H1 (cell line): ENCODE results near the gene DENND2A. TPM values are rescaled to one million over a fixed set of nuclear protein-coding genes. Genes with fewer than 3 reads are reported as not detected.

Source experiments
- CTCF ChIA-PET: fragments of 300-600 bp; sonication (Branson Sonifier 250); formaldehyde crosslinking; loops from one replicate; lab custom pipeline; 2021; ENCODE audit not compliant: partially characterized antibody; lab: Charles Lee
- POLR2A ChIA-PET: fragments of 300-600 bp; sonication (Branson Sonifier 250); formaldehyde crosslinking; loops from one replicate; lab custom pipeline; 2021; ENCODE audit warnings: inconsistent platforms; ENCODE audit not compliant: partially characterized antibody; lab: Charles Lee
- DNase-seq, 2 experiments: peaks; one replicate each; pipeline versions ENCODE4 v3.0.0 to v3.0.0-alpha.2; 2010 to 2022; ENCODE audit warnings: low spot score in 2 of 2, low read depth in 1 of 2, mixed read lengths in 1 of 2
- FAIRE-seq: peaks from 2 replicates; lab custom pipeline; 2011; peaks lifted over from hg19 to GRCh38; lab: Jason Lieb, UNC
- H2AFZ ChIP-seq: 2 replicates; pipeline ENCODE4 v1.8.1; 2012; ENCODE audit warnings: low read length, inconsistent platforms
- H2AK5ac ChIP-seq: 2 replicates; pipeline ENCODE4 v1.6.1; 2013; ENCODE audit warnings: low read depth, low read length
- H2BK120ac ChIP-seq: replicated peaks from 2 replicates; pipeline ENCODE3; 2013; ENCODE audit warnings: low read depth, low read length, inconsistent platforms
- H2BK12ac ChIP-seq: 2 replicates; pipeline ENCODE4 v1.6.1; 2013; ENCODE audit warnings: low read depth, low read length
- H2BK15ac ChIP-seq: 2 replicates; pipeline ENCODE4 v1.6.1; 2013; ENCODE audit warnings: low read length
- H2BK20ac ChIP-seq: 2 replicates; pipeline ENCODE4 v1.6.1; 2013; ENCODE audit warnings: low read length
- H2BK5ac ChIP-seq: 2 replicates; pipeline ENCODE4 v1.6.1; 2013; ENCODE audit warnings: low read depth, low read length
- H3K14ac ChIP-seq: 2 replicates; pipeline ENCODE4 v1.6.1; 2013; ENCODE audit warnings: inconsistent platforms; ENCODE audit not compliant: insufficient read length
- H3K18ac ChIP-seq: 2 replicates; pipeline ENCODE4 v1.6.1; 2013; ENCODE audit warnings: low read length; ENCODE audit errors: extremely low read depth
- H3K23ac ChIP-seq: 2 replicates; pipeline ENCODE4 v1.6.1; 2013; ENCODE audit warnings: inconsistent platforms; ENCODE audit not compliant: insufficient read length
- H3K23me2 ChIP-seq: 2 replicates; pipeline ENCODE4 v1.6.1; 2013; ENCODE audit warnings: low read depth, low read length
- H3K27ac ChIP-seq: 2 replicates; pipeline ENCODE4 v1.6.1; 2011; ENCODE audit warnings: low read depth, low read length, inconsistent platforms
- H3K27me3 ChIP-seq, 4 experiments: replicated peaks in 1 of 4; 1 replicate in 1 of 4; 2 replicates in 3 of 4; pipeline versions ENCODE4 v1.6.1 to v1.8.1; 2011 to 2013; ENCODE audit warnings: low read length in 3 of 4, mild to moderate bottlenecking in 3 of 4, inconsistent platforms in 2 of 4, mixed read lengths in 2 of 4, moderate library complexity in 1 of 4; ENCODE audit not compliant: control insufficient read depth in 3 of 4, insufficient read depth in 3 of 4; ENCODE audit errors: extremely low read depth in 1 of 4
- H3K36me3 ChIP-seq, 4 experiments: 2 replicates each; pipeline versions ENCODE4 v1.6.1 to v1.8.1; 2011 to 2013; ENCODE audit warnings: mild to moderate bottlenecking in 4 of 4, low read length in 3 of 4, moderate library complexity in 2 of 4, control low read depth in 1 of 4, inconsistent platforms in 1 of 4; ENCODE audit not compliant: insufficient read depth in 4 of 4, control insufficient read depth in 2 of 4
- H3K4ac ChIP-seq: replicated peaks from 2 replicates; pipeline ENCODE3; 2013; ENCODE audit warnings: low read length, low read depth, mixed read lengths, inconsistent platforms; ENCODE audit not compliant: insufficient read length
- H3K4me1 ChIP-seq, 4 experiments: replicated peaks in 1 of 4; 1 replicate in 1 of 4; 2 replicates in 3 of 4; pipeline versions ENCODE4 v1.6.1 to v1.8.1; 2011 to 2013; ENCODE audit warnings: low read length in 3 of 4, inconsistent platforms in 2 of 4, mixed read lengths in 1 of 4; ENCODE audit not compliant: insufficient read depth in 4 of 4, control insufficient read depth in 3 of 4
- H3K4me2 ChIP-seq, 2 experiments: 2 replicates each; pipeline versions ENCODE4 v1.6.1 to v1.8.1; 2011 to 2013; ENCODE audit warnings: low read depth in 2 of 2, low read length in 2 of 2, control low read depth in 1 of 2, inconsistent platforms in 1 of 2, mild to moderate bottlenecking in 1 of 2; ENCODE audit not compliant: insufficient read depth in 1 of 2
- H3K4me3 ChIP-seq, 4 experiments: fragments of 200-600, 300-600 bp in 1 of 4; sonication (generic), shearing (Covaris generic), sonication (Bioruptor Twin) in 1 of 4; 2 replicates each; pipeline versions ENCODE4 v1.5.1 to v1.8.1; 2011 to 2016; ENCODE audit warnings: low read length in 4 of 4, low read depth in 3 of 4, control low read depth in 2 of 4, inconsistent platforms in 2 of 4, mild to moderate bottlenecking in 2 of 4, mixed read lengths in 1 of 4, moderate library complexity in 1 of 4; ENCODE audit not compliant: insufficient read depth in 2 of 4; ENCODE audit errors: extremely low read depth in 1 of 4
- H3K56ac ChIP-seq: replicated peaks from 2 replicates; pipeline ENCODE3; 2013; ENCODE audit warnings: low read depth, mild to moderate bottlenecking, mixed read lengths, low read length, inconsistent platforms; ENCODE audit not compliant: insufficient read length
- H3K79me1 ChIP-seq: 2 replicates; pipeline ENCODE4 v1.6.1; 2013; ENCODE audit warnings: low read depth, low read length, control low read depth
- H3K79me2 ChIP-seq, 2 experiments: 2 replicates each; pipeline versions ENCODE4 v1.6.1 to v1.8.1; 2012 to 2013; ENCODE audit warnings: low read length in 2 of 2, mild to moderate bottlenecking in 2 of 2, inconsistent platforms in 1 of 2; ENCODE audit not compliant: insufficient read depth in 2 of 2, control insufficient read depth in 1 of 2
- H3K9ac ChIP-seq, 4 experiments: replicated peaks in 1 of 4; 1 replicate in 1 of 4; 2 replicates in 3 of 4; pipeline versions ENCODE4 v1.6.1 to v1.8.1; 2011 to 2013; ENCODE audit warnings: low read depth in 3 of 4, low read length in 3 of 4, control low read depth in 2 of 4, mild to moderate bottlenecking in 2 of 4, moderate library complexity in 2 of 4, inconsistent platforms in 1 of 4; ENCODE audit errors: extremely low read depth in 1 of 4
- H3K9me3 ChIP-seq, 2 experiments: 2 replicates each; pipeline versions ENCODE4 v1.6.1 to v1.8.1; 2012 to 2013; ENCODE audit warnings: mild to moderate bottlenecking in 2 of 2, moderate library complexity in 2 of 2, control low read depth in 1 of 2, inconsistent platforms in 1 of 2, low read depth in 1 of 2, low read length in 1 of 2, mixed read lengths in 1 of 2; ENCODE audit not compliant: insufficient read depth in 2 of 2
- H4K20me1 ChIP-seq, 2 experiments: replicated peaks in 1 of 2; 2 replicates each; pipeline versions ENCODE3 to v1.8.1; 2011 to 2013; ENCODE audit warnings: inconsistent platforms in 2 of 2, low read length in 2 of 2, mild to moderate bottlenecking in 1 of 2; ENCODE audit not compliant: insufficient read depth in 2 of 2, control insufficient read depth in 1 of 2
- H4K5ac ChIP-seq: 2 replicates; pipeline ENCODE4 v1.6.1; 2013; ENCODE audit warnings: low read length, low read depth, mixed read lengths, inconsistent platforms; ENCODE audit not compliant: insufficient read length
- H4K8ac ChIP-seq: 2 replicates; pipeline ENCODE4 v1.8.0; 2013; ENCODE audit warnings: mild to moderate bottlenecking, moderate library complexity, low read length, inconsistent platforms; ENCODE audit not compliant: insufficient read depth; ENCODE audit errors: extremely low read depth
- H4K91ac ChIP-seq: replicated peaks from 2 replicates; pipeline ENCODE3; 2013; ENCODE audit warnings: low read length, mixed read lengths, inconsistent platforms; ENCODE audit not compliant: insufficient read length
- EZH2 ChIP-seq: fragments of 200-600 bp; sonication (generic); IDR thresholded peaks from 2 replicates; pipeline ENCODE4 v1.7.1; 2012; ENCODE audit warnings: low read depth, mild to moderate bottlenecking, moderate library complexity, low read length, inconsistent platforms; ENCODE audit not compliant: severe bottlenecking
- WGBS, 2 experiments: shearing (Covaris generic) in 1 of 2; methylation state at CpG; one replicate each; pipeline versions ENCODE4 v1.1.6 to v1.1.7; 2013 to 2015; ENCODE audit warnings: low lambda C conversion rate in 2 of 2, mixed read lengths in 2 of 2, inconsistent platforms in 1 of 2, low coverage in 1 of 2, missing lambda C conversion rate in 1 of 2; ENCODE audit not compliant: insufficient replicate concordance in 2 of 2, insufficient coverage in 1 of 2, insufficient read length in 1 of 2; ENCODE audit errors: extremely low coverage in 1 of 2, missing lambda C conversion rate in 1 of 2; 5-methylcytosine and 5-hydroxymethylcytosine counted together
- polyA plus RNA-seq, 7 experiments: library from polyadenylated mRNA; depleted of rRNA in 3 of 7; stranded (reverse) in 5 of 7; unstranded in 2 of 7; fragments of >200 nt in 5 of 7; fragments of 200-250 nt in 2 of 7; gene quantifications; 1 replicate in 5 of 7; 2 replicates in 1 of 7; 4 replicates in 1 of 7; pipeline versions ENCODE4 v1.2.1 to v1.2.3, GENCODE V29; 2011 to 2013; ENCODE audit warnings: missing spikeins in 2 of 7, mixed read lengths in 2 of 7
- total RNA-seq: library from RNA; stranded (reverse); fragmentation: NEBNext Ultra II Directional; extraction: Animal tissue kit (Norgen Biotek cat#: 25700); gene quantifications from 2 replicates; pipeline ENCODE4 v1.2.1, GENCODE V29; 2021

The DENND2A gene
- total and polyA plus RNA-seq, 2 of the 8 experiments (the other 6 are each of a cell fraction or from before 2014, with no cell fraction given), result 5.0 to 13.0 TPM

GRCh38 chr7:140551355-140552239, 89.0 kb downstream of the DENND2A start:
- ChIA-PET POLR2A (interaction anchor here (1.2 to 1.4 kb wide), 3 partner anchors 10 to 30 kb away, joined by 3 to 5 read pairs (median 3); no protein-coding TSS in a partner anchor), CTCF (interaction anchor here (0.6 to 1.2 kb wide), 3 partner anchors 9 to 85 kb away, joined by 3 to 5 read pairs (median 3); no protein-coding TSS in a partner anchor)
- Histone ChIP-seq H3K79me1 (no peaks in the 10 kb centered on the region), H3K27ac (no peak overlapping the region), H4K20me1 (no peaks in the 10 kb centered on the region), H3K9me3 (no peaks in the 10 kb centered on the region), H2BK5ac (peak overlapping the region; percentile 60; the same call in 1 of the 2 replicates), H2BK15ac (0 out of 2 replicates have a peak overlapping the region, but pooled peaks have one; percentile 72), H3K4ac (no peak overlapping the region), H3K56ac (no peak overlapping the region), H2BK20ac (no peak overlapping the region), H3K9ac (no peak overlapping the region), H2AK5ac (no peak overlapping the region), H2AFZ (no peak overlapping the region), H3K36me3 (no peaks in the 10 kb centered on the region; a peak in 1 of 8 replicates), H3K23ac (no peak overlapping the region), H3K14ac (no peak overlapping the region), H2BK12ac (peak overlapping the region; percentile 68; the same call in 1 of the 2 replicates), H4K8ac (no peak overlapping the region), H3K79me2 (no peaks in the 10 kb centered on the region), H3K23me2 (no peaks in the 10 kb centered on the region; the same call in 1 of the 2 replicates), H3K4me3 (no peak overlapping the region), H4K5ac (no peak overlapping the region), H4K91ac (no peak overlapping the region), H2BK120ac (no peak overlapping the region), H3K27me3 (no peaks in the 10 kb centered on the region), H3K4me2 (no peak overlapping the region), H3K4me1 (peaks cover 0 to 2% (median 0%) of the 10 kb centered on the region in 4 experiments; a peak in 1 of 7 replicates), H3K18ac (no peak overlapping the region)
- 88% methylated on average over 7 of the region's 10 CpGs; no CpG with 5 or more reads in 1 of the 2 experiments for WGBS, 2 experiments
- FAIRE-seq (no peak), DNase-seq (no peak)
- no peak for TF ChIP-seq EZH2
